Breast epithelium (tissue), 4 donors: Measurements from ENCODE around the gene BABAM2. TPM values are rescaled to one million over a fixed set of nuclear protein-coding genes. Genes with fewer than 3 reads are reported as not detected.

Source experiments
- DNase-seq, 2 donors: peaks; one replicate each; pipeline ENCODE4 v3.0.0-alpha.2; 2019; ENCODE audit warnings: low spot score in 2 of 2
- H3K27ac ChIP-seq, 2 donors: fragments of 200-600 bp; sonication (generic) in 1 of 2; one replicate each; pipeline ENCODE4 v1.5.1; 2016 to 2019; ENCODE audit warnings: mild to moderate bottlenecking in 1 of 2
- H3K27me3 ChIP-seq, 2 donors: fragments of 200-600 bp; sonication (generic) in 1 of 2; one replicate each; pipeline versions ENCODE4 v1.5.1 to v1.6.0; 2017 to 2019; ENCODE audit warnings: control low read depth in 1 of 2, mild to moderate bottlenecking in 1 of 2
- H3K36me3 ChIP-seq: fragments of 200-600 bp; one replicate; pipeline ENCODE4 v1.5.1; 2019
- H3K4me1 ChIP-seq, 2 donors: fragments of 200-600 bp; sonication (generic); one replicate each; pipeline ENCODE4 v1.5.1; 2016 to 2019; ENCODE audit warnings: control low read depth in 1 of 2
- H3K4me3 ChIP-seq, 3 donors: fragments of 200-600 bp; sonication (generic); 1 replicate in 2 of 3; 2 replicates in 1 of 3; pipeline ENCODE4 v1.5.1; 2016 to 2019; ENCODE audit warnings: mild to moderate bottlenecking in 3 of 3, moderate library complexity in 2 of 3
- H3K9me3 ChIP-seq, 2 donors: fragments of 200-600 bp; sonication (generic) in 1 of 2; one replicate each; pipeline ENCODE4 v1.5.1; 2016 to 2019; ENCODE audit warnings: control low read depth in 1 of 2
- POLR2A ChIP-seq: fragments of 450-650 bp; IDR thresholded peaks from one replicate; pipeline ENCODE4 v1.6.1; 2016; ENCODE audit warnings: antibody characterized with exemption, mild to moderate bottlenecking, moderate library complexity
- POLR2AphosphoS5 ChIP-seq, 3 donors: sonication (generic); formaldehyde crosslinking; IDR thresholded peaks; one replicate each; pipeline ENCODE4 v1.6.1; 2017; ENCODE audit warnings: antibody characterized with exemption in 3 of 3
- intact Hi-C: fragments of 100-400 bp; cut with DNase I; formaldehyde crosslinking; loops from one replicate; pipeline ENCODE4 v1.15.1; 2023; ENCODE audit warnings: low total_unique reads
- total RNA-seq, 3 donors: library from RNA; depleted of rRNA; stranded (reverse); fragments of >200 nt; gene quantifications; one replicate each; pipeline ENCODE4 v1.1.0, GENCODE V29; 2016
- TF ChIP-seq, protein P1 (sequence below), 3 donors: fragments of 450-650 bp; IDR thresholded peaks; one replicate each; pipeline ENCODE4 v1.5.1; 2016 to 2017; ENCODE audit warnings: antibody characterized with exemption in 3 of 3, mild to moderate bottlenecking in 3 of 3, moderate library complexity in 3 of 3

Gene BABAM2
- total RNA-seq, 3 donors from 2014 or later, result 34.7 to 46.2 (median 37.4) TPM

DNA sequence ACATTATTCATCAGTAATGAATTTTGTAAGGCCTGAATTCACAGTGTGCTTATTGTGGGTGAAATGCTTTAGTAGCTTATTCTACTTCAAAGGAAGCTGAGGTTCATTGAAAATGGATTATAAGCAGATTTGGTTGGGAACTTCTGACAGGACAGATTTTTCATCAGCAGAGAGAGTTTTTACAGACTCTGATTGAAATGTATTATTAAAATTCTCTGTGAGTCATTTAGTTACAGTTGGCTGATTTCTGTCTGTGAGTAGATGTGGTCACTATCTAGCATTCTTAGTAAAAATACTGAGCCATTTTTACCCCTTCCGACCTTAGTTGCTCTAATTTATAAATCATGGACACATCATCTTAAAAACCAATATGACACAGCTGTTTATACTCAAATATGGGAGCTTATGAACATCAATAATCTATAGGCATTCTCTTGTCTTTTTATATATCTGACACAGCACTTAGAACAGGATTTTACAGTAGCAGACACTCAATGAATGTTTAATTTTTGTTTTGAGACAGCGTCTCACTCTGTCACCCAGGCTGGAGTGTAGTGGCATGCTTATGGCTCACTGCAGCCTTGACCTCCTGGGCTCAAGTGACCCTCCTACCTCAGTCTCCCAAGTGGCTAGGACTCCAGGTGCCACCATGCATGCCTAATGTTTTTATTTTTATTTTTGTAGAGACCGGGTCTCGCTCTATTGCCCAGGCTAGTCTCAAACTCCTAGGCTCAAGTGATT lies 239.6 kb downstream of the BABAM2 start:
- H3K4me1 ChIP-seq, result peaks cover 0 to 10% of the 10 kb centered on the region in 2 donors
- TF ChIP-seq POLR2AphosphoS5 (IDR thresholded peaks at IDR 0.05), result no peak
- no peak for TF ChIP-seq POLR2A
- TF ChIP-seq, protein P1, sequence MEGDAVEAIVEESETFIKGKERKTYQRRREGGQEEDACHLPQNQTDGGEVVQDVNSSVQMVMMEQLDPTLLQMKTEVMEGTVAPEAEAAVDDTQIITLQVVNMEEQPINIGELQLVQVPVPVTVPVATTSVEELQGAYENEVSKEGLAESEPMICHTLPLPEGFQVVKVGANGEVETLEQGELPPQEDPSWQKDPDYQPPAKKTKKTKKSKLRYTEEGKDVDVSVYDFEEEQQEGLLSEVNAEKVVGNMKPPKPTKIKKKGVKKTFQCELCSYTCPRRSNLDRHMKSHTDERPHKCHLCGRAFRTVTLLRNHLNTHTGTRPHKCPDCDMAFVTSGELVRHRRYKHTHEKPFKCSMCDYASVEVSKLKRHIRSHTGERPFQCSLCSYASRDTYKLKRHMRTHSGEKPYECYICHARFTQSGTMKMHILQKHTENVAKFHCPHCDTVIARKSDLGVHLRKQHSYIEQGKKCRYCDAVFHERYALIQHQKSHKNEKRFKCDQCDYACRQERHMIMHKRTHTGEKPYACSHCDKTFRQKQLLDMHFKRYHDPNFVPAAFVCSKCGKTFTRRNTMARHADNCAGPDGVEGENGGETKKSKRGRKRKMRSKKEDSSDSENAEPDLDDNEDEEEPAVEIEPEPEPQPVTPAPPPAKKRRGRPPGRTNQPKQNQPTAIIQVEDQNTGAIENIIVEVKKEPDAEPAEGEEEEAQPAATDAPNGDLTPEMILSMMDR (IDR thresholded peaks at IDR 0.05), result no peak
- no peaks in the 10 kb centered on the region for H3K36me3 ChIP-seq
- no peak overlapping the region for H3K27ac ChIP-seq
- no peak overlapping the region for H3K4me3 ChIP-seq
- DNase-seq, result no peak
- H3K27me3 ChIP-seq, result no peaks in the 10 kb centered on the region
- H3K9me3 ChIP-seq, result no peaks in the 10 kb centered on the region
- intact Hi-C loops, result no loop called here

DNA sequence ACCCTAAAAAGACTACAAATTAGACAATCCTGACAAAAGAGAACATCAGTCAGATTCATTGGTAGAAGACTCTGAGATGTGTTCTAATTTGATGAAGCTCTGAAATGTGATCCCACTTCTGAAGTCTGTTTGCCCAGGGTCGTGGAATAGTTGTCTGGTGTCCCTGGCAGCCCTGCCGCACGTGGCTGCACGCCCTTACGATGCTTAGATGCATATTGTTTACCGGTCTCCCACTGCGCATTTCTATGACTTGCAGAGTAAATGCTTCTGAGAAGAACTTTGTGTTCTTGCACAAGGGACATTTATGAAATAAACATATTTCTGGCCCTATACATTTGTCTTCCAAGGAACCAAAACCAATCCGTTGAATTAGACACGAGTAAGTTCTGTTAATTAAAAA lies 243.2 kb downstream of the BABAM2 start:
- DNase-seq, result no peak
- H3K4me1 ChIP-seq, result peaks cover 0 to 13% of the 10 kb centered on the region in 2 donors
- H3K4me3 ChIP-seq, result no peak overlapping the region
- no peaks in the 10 kb centered on the region for H3K9me3 ChIP-seq
- H3K27me3 ChIP-seq, result no peaks in the 10 kb centered on the region
- peak overlapping the region; percentile 32 to 45 for H3K27ac ChIP-seq
- intact Hi-C loops, result no loop called here
- TF ChIP-seq POLR2A, result no peak
- TF ChIP-seq, protein P1 (IDR thresholded peaks at IDR 0.05), result no peak
- TF ChIP-seq POLR2AphosphoS5 (IDR thresholded peaks at IDR 0.05), result no peak
- H3K36me3 ChIP-seq, result no peaks in the 10 kb centered on the region

DNA sequence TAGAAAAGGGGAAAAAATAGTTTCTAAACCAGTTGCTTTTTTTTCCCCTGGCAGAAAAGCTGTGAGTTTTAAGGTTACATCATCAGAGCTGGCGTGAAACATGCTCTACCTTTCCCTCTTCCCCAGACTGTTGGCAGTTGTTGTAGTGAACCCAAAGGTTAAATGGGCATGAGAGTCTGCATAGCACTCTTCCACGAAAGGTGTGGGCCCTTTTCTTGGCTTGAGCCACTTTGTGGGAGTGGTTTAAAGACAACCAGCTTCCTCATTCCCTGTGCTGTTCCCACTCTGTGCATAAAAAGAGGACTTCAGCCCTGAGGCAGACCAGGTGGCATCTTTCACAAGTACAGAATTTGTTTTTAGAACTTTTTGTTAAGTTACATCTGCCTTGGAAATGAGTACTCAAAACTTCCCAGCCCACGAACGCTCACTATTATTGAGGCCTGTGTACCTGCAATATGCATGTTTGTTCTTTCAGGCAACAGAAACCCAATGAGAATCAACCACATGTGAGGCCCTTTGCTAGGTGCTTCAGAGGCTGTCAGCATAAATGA lies 243.8 kb downstream of the BABAM2 start:
- intact Hi-C loops, result no loop called here
- no peak overlapping the region for H3K4me3 ChIP-seq
- no peaks in the 10 kb centered on the region for H3K36me3 ChIP-seq
- no peaks in the 10 kb centered on the region for H3K27me3 ChIP-seq
- no peaks in the 10 kb centered on the region for H3K9me3 ChIP-seq
- peak in 1 of 2 donors; percentile 88 for DNase-seq
- H3K27ac ChIP-seq, result peak overlapping the region; percentile 75 to 77
- H3K4me1 ChIP-seq, result peaks cover 0 to 13% of the 10 kb centered on the region in 2 donors
- TF ChIP-seq, protein P1 (IDR thresholded peaks at IDR 0.05), result no peak
- peak in 1 of 3 donors; percentile 47 for TF ChIP-seq POLR2AphosphoS5 (IDR thresholded peaks at IDR 0.05)

DNA sequence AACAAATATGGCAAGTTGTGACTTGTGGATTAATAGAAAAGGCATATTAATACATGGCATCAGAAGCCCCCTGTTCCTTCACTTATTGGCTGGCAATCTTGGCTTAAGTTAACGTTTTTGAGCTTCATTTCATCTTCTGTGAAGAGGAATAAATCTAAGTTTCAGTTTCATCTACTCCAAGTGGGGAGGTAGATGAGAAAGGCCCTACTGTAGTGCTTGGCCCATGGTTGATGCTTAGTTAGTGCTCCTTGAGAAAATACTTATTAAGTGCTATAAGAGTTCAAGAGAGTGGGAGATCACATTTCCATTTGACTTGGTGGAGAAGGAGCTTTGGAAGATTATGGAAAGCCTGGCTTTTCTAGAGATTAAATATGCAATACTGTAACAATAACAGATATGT lies 244.3 kb downstream of the BABAM2 start:
- H3K9me3 ChIP-seq, result no peaks in the 10 kb centered on the region
- no peaks in the 10 kb centered on the region for H3K27me3 ChIP-seq
- H3K27ac ChIP-seq, result peak overlapping the region; percentile 75 to 77
- peaks cover 0 to 13% of the 10 kb centered on the region in 2 donors for H3K4me1 ChIP-seq
- H3K4me3 ChIP-seq, result no peak overlapping the region
- TF ChIP-seq, protein P1 (IDR thresholded peaks at IDR 0.05), result no peak
- TF ChIP-seq POLR2A, result no peak
- TF ChIP-seq POLR2AphosphoS5 (IDR thresholded peaks at IDR 0.05), result no peak
- no peak for DNase-seq
- no peaks in the 10 kb centered on the region for H3K36me3 ChIP-seq
- intact Hi-C loops, result no loop called here

DNA sequence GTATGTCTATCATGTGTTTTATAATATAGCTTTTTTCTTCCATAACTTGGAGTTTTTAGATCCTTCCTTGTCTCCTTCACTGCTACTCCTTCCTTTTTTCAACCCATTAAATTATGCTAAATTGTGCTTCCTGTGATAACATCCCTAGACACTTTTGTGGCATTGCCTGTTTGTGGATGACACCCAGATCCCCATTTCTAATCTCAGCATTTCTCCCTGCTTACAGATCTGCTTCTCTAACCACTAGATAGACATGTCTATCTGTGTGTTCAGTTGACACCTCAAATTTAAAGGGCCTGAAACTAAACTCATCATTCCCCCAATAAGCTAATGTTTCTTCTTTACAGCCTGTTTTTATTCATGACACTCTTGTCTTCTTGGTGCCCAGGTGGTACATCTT lies 244.8 kb downstream of the BABAM2 start:
- Histone ChIP-seq H3K4me1 (peaks cover 0 to 13% of the 10 kb centered on the region in 2 donors), H3K9me3 (no peaks in the 10 kb centered on the region), H3K4me3 (no peak overlapping the region), H3K27ac (peak overlapping the region; percentile 75 to 77), H3K27me3 (no peaks in the 10 kb centered on the region), H3K36me3 (no peaks in the 10 kb centered on the region)
- intact Hi-C loops, result no loop called here
- TF ChIP-seq, protein P1 (IDR thresholded peaks at IDR 0.05), result no peak
- TF ChIP-seq POLR2AphosphoS5 (IDR thresholded peaks at IDR 0.05) (no peak), POLR2A (no peak)
- DNase-seq, result no peak
